CD4-positive, alpha-beta T cell treated with Interleukin-15 for 4 hours (primary cell): ENCODE results near the gene PTH2R.
"Not testable (repeated sequence)": the region's sequence is repeated elsewhere in the genome, so short reads cannot be mapped to it uniquely, and the experiment has no call there.

Experiments used
- DNase-seq: peaks from one replicate; pipeline ENCODE4 v3.0.0-alpha.2; 2020; ENCODE audit warnings: low spot score

PTH2R gene, protein sequence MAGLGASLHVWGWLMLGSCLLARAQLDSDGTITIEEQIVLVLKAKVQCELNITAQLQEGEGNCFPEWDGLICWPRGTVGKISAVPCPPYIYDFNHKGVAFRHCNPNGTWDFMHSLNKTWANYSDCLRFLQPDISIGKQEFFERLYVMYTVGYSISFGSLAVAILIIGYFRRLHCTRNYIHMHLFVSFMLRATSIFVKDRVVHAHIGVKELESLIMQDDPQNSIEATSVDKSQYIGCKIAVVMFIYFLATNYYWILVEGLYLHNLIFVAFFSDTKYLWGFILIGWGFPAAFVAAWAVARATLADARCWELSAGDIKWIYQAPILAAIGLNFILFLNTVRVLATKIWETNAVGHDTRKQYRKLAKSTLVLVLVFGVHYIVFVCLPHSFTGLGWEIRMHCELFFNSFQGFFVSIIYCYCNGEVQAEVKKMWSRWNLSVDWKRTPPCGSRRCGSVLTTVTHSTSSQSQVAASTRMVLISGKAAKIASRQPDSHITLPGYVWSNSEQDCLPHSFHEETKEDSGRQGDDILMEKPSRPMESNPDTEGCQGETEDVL

DNA sequence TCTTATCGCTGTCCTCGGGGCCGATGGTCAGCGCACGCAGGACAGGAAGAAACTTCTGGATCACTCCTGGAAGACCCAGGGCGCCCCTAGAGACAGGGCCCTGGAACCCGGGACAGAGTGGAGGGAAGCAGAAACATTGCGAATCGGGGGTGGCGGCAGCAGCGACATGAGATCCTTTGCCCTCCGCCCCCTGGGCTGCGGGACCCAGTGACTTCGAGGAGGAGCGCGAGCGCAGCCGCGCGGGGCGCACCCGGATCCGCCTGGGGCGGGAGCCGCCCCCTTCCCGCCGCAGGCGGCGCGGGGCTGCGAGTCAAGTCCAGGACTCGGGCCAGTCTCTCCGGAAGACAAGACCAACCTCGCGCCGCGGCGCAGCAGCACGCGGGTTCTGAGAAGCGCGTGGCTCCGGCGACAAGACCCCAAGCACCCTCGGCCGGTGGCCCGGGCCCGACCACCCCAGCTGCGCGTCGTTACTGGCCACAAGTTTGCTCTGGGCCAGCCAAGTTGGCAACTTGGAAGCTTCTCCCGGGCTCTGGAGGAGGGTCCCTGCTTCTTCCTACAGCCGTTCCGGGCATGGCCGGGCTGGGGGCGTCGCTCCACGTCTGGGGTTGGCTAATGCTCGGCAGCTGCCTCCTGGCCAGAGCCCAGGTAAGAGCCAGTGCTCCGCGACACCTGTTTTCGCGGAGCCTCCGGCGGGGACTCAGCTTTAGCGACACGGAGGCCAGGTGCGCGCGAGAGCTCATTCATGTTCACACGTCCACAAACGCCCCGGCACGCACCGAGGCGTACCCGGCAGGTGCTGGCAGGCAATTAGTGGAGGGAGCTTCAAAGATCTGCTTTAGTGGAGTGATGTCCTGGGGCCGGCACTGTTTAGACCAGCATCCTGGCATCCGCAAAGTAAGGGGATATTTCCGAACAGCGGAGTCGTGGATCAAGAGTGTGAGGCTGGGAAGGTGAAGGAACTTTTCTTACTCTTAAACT lies at the start of gene PTH2R:
TSS of gene PTH2R (plus strand) at position 319 of the 978 bp plus-strand sequence. CDS start at position 571, 252 bp downstream.
- DNase-seq, result no peak

GRCh38 chr2:208356846-208357574 lies 49.6 kb upstream of the PTH2R start:
- DNase-seq, result no peak

GRCh38 chr2:208358758-208359631 lies 47.6 kb upstream of the PTH2R start:
- DNase-seq, result no peak

DNA sequence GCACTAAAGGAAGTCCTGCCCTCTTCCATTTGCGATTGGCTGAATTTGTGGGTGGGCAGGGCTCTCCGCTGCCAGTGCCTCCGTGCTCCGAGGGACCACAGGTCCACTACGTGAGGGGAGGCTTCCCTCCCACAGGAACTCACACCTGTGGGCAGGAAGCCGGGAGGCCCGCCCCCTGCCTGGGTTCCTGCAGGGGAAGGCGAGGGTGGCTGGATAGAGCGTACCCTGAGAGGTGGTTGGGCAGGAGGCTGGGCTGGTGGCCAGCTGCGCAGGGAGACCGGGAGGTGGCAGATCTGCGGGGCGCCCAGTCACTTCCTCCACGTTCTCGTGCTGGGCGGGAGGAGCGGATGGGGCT lies 47.0 kb upstream of the PTH2R start:
- no peak for DNase-seq

DNA sequence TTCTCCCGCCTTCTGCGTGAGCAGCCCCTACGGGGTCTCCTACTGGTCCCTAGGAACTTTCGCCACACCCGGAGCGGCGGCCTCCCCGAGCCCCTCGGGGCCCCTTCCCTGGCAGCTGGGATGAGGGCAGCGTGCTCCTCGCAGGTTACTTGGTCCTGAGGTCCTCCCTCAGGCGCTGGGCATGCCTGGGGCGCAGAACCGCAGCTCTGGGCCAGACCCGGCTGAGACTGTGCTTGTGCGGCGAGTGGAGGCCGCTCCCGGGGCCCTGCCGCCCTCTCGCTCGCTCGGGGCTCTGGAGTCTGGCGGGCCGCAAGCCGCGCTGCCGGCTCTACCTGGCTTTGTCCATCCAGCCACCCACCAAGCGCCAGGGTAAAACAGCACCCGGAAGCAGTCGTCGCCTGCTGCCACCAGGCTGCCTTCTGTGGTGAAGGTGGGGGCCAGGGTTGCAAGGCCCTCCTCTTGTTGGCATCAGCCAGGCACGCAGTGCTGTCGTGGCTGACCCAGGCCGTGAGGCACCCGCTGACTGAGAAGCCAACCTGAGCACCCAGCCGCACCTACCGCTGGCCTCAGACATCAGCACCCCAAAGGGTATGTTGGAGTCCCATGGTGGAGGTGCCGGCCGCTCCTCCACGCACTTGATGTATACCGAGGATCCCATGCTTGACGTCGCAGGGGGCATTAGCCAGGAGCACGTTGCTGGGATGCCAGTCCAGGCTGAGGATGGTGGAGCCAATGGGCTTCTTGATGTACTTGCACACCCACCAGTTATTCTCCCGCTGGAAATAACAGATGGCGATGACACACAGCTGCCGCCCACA lies 46.1 kb upstream of the PTH2R start:
- DNase-seq, result no peak

DNA sequence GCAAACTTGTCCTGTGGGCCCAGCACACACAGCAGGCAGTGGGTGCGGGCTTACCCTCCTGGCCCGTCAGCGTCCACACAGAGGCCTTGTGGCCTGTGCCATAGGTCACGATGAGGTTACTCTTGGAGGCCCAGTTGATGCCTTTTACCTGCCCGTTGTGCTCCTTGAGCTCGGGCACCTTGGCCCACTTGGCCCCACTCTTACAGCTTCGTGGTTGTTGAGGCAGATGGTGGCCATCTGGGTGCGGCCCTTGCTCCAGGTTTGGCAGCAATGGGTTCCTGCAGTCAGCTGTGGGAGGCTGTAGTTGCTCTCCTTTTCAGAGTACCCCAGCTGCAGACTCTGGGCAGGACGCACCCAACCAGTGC lies 45.5 kb upstream of the PTH2R start:
- DNase-seq, result no peak

- DNase-seq, result no peak
These were observed 43.1 kb upstream of the PTH2R start for GRCh38 chr2:208363485-208363884.

DNA sequence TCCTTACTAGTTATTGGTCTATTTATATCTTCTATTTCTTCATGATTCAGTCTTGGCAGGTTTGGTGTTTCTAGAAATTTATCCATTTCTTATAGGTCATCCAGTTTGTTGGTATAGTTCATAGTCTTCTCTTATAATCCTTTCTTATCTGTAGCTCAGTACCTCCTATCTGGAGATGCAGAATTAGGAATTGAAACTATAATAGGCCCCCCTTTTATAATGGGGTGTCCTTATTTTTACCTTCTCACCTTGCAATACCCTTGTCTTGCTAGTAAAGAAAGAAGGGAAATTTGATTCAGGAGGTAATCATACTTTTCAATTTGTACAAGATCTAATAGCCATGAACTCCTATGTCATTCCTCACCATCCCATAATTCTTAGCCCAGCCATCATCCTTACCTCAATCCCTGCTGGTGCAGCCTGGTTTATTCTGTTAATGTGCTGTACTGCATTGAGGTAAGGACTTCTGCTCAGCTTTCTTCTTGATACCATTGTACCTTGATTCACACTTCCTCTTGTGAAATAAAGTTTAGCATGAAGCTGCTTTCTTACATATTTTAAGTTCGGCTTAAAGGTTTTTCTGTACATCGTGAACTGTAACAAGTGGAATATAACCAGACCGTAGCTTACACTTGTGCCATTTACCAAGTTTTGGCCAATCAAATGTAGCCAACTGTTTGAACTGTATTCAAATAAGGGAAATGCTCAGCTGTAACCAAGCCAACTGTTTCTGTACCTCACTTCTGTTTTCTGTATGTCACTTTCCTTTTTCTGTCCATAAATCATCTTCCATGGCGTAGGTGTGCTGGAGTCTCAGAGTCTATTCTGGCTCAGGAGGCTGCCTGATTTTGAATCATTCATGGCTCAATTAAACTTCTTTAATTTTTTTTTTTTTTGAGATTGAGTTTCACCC lies 40.1 kb upstream of the PTH2R start:
- DNase-seq, result no peak

GRCh38 chr2:208369091-208369490 lies 37.5 kb upstream of the PTH2R start:
- no peak for DNase-seq

DNA sequence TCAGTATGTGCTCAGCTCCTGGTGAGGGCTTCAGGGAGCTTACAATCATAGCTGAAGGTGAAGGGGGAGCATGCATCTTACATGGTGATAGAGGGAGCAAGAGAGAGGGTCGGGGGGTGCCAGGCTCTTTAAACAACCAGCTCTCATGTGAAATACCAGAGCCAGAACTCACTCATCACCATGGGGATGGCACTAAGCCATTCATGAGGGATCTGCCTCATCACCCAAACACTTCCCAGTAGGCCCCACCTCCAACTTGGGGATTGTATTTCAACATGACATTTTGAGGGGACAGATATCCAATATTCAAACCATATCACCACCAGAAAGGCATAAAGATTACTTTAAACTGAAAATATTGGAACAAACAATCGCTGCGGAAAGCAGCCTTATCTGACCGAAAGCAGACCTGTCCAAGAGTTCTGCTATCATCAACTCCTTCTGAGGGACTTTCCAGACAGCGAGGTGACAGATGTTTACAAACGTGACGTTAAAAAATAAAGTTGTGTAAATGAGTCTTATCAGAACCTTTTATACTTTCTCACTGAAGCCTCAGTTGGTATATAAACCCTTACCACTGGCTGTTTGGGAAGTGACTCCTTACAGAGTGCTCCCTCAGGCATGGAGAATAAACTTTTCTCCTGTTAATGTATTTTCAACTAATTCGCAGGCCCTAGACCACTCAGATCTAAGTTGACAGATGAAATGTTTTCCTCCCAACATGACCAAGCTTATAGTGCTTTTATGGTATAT lies 35.5 kb upstream of the PTH2R start:
- DNase-seq, result no peak

DNA sequence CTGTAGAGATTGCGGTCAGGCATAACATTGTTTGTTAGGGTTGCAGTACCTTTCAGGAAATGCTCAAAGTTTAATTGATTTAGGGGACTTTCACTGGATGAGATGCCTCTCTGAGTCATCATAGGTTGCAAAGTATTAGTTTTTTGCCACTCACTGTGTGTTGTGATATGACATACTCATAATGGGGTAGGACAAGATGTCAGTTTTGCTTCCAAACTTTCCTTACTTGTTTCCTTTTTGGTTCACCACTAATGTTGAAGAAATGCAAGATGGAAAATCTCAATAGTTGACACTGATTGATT lies 35.0 kb upstream of the PTH2R start:
- DNase-seq, result no peak

- peak; percentile 44 for DNase-seq
These were observed 33.0 kb upstream of the PTH2R start for GRCh38 chr2:208373460-208374089.

DNA sequence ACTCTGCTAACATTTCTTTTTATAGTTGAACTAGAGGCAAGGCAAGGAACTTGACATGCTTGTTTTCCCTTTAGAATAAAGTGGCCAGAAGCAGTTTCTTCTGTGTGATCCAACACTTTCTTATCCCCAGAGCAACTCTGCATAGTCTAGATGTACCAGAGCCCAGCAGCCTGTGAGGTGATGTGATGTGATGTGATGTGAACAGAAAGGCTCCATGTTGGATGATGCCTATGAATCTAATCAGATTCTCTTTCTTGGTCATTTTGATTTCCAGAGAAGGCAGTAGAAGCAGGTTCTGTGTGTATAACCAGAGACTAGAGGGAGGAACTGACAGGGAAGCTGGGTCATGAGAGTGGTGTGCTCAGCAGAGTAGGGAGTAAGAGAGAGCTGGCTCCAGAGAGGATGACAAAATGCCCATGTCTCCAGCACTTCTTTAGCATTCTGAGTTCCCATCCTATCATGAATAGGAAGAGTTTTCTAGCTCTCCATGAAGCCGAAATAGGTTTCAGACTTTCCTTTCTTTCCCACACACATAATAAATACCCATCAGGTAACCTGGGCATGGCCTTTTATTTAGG lies 31.0 kb upstream of the PTH2R start:
- DNase-seq, result no peak

GRCh38 chr2:208377344-208377860 lies 29.2 kb upstream of the PTH2R start:
- DNase-seq, result not testable (repeated sequence)

- DNase-seq, result no peak
These were observed 27.4 kb upstream of the PTH2R start for GRCh38 chr2:208379192-208379591.

GRCh38 chr2:208384637-208385036 lies 22.0 kb upstream of the PTH2R start:
- DNase-seq, result no peak

DNA sequence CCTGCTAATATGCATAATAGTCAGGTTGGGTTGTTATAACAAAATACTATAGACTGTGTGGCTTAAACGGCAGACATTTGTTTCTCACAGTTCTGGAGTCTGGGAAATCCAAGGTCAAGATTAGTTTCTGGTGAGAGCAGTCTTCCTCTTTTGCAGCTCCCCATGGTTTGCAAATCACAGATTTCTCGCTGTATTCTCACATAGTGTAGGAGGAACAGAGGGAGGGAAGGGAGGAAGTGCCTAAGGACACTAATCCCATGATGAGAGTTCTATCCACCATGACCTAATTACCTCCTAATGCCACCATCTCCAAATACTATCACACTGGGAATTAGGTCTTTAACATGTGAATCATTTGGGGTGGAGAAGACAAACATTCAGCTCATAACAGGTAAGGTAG lies 20.1 kb upstream of the PTH2R start:
- no peak for DNase-seq
